GM19467 (cell line): ENCODE data around the gene COL6A2.
"Not testable (repeated sequence)": the region's sequence is repeated elsewhere in the genome, so short reads cannot be mapped to it uniquely, and the experiment has no call there.

Source experiments
- ATAC-seq: cut with Tn5 transposase; IDR thresholded peaks from one replicate; pipeline ENCODE4 v1.9.1; 2021; ENCODE audit warnings: mild to moderate bottlenecking, moderate library complexity; ENCODE audit not compliant: unreplicated experiment

Gene COL6A2

DNA sequence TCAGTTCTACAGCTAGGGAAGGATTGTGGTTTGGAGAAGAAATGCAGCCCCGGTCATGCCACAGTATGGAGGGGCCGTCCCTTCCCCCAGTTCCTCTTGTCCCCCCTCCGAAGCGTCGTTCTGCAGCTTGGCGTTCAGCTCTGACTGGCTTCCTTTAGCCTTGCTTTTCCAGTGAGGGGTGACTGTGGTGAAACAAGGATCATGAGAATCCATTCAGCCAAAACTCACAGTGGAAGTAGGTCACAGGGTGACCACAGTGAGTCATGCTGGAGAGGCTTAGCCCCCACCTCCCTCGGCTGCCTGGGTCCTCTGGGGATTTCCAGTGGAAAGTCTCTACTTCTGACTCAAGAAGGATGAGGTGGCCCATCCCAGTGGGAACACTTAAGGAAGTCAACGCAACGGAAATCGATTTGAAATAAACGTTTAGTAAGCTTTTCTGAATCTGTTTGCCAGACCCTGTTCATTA, 37.3 kb upstream of the COL6A2 start:
- no peak for ATAC-seq

DNA sequence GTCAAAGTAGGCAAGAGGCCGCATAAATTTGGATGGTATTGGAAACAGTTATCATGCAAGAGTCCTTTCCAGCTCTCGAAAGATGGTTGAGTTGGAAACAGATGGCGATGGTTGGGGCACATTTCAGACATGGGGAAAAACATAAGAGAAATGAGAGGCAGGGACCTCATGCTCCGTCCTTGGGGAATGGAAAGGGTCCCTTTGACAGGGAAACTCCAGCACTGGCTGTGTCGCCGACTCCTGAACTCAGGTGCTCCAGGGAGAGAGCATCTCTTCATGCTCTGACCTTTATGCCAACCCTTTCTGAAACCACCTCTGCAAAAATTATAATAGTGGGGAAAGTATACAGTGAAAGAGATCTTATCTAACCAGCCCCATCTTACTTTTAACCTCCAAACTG, 36.8 kb upstream of the COL6A2 start:
- no peak for ATAC-seq

DNA sequence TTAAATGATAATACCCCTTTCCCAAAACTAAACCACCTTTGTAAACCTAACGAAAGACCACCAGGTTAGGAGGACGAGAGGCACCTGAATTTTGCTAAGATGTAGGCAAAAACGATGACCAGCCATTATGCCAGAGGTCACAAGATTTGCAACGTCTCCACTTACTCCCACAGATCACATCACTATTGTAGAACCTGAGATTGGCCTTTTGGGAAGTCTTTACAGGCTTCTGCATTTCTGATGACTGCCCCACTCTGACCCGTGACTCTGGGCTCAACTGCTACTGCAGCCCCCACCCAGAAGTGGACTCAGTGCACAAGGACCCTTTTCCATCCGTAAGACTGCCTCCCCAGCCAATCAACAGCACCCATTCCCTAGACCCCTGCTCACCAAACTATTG, 36.4 kb upstream of the COL6A2 start:
- no peak for ATAC-seq

DNA sequence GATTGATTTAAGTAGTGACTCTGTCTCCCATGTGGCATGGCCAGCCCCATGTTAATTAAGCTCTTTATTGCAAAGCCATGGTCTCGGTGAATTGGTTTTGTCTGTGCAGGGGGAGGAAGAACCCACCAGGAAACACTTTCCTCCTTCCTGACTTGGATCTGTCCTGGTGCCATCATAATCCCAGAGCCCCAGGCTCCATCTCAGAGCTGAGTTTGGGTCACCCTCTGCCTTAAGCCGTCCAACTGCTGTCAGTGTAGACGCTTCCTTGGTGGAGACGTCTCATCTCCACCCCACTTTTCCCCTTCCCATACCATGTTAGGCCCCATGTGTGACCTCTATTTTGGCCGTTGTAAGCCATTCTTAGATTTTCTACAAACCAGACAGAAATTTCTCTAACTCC, 36.0 kb upstream of the COL6A2 start:
- ATAC-seq, result no peak

DNA sequence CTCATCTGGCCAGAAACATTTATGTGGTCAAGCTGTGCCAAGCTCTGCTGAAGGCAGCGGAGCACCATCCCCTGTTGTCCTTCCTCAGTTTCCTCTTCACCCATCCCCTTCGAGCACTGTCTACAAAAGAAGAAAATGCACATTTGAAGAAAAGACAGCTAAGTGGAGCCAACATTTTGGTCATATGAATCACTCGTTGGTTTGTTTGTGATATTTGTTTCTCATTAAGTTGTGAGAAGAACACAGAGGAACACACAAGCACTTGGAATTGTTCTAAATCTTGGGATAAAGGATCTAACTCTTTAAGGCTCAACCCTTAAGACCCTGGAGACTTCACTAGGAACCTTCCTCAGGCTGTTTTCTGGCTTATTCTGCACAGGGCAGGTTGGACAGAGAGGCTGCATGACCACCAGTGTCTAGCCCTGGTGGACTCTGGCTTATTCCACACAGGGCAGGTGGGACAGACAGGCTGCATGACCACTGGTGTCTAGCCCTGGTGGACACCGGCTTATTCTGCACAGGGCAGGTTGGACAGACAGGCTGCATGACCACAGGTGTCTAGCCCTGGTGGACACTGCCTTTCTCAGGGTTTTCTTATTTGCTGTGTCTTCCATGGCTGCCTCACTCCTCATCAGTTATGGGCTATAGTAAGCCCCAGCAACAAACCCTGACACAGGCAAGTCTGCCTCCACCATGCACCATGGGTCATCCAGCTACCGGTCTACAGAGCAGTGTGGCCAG, 35.3 kb upstream of the COL6A2 start:
- no peak for ATAC-seq

DNA sequence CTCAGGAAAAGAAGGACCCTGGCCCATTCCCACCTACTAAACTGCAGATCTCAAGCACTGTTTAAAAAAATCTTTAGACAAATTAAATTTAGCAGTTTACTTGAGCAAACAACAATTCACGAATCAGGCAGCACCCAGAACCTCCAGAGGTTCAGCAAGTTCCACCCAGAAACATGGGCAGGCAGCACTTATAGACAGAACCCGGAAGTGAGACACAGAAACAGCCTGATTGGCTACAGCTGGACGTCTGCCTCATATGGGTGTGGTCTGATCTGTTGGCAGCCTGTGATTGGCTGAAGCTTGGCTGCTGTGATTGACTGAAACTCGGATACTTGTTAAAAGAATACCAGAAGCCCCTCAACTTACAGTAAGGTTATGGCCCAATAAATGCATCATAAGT, 34.7 kb upstream of the COL6A2 start:
- no peak for ATAC-seq

DNA sequence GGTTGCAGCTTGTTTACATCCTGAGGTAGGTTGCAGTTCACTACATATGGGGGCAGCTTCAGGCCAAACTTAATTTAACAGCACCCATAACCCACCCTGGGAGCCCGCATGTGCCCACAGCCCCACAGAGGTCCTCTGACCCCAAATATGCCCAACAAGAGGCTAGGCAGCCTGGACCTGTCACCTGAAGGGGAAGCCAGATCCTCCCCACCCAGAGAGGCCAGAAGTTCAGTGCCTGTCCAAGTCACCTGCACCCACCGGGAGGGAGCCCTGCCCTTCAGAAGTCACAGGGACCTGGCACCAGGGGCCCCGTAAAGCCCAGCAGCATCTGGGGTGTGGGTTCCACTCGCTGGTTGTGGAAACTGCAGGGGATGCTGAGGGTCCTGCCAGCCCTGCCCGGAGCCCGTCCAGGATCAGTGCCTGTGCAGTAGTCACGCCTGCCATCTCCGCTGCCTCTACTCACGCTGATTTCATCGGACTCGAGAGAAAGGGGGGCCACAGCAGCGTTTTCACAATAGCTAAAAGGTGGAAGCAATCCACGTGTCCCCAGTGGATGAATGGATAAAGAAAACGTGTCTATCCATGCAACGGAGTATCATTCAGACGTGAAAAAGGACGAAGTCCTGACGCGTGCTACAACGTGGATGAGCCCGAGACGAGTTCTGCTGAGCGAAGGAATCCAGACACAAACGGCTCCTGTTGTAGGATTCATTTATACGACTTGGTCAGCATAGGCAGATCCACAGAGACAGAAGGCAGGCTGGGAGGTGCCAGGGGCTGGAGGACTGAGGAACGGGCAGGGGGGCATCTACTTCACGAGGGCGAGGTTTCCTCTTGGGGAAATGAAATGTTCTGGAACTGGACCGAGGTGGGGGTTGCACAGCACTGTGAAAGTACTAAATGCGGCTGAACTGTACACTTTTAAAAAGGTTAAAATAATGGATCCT, 33.9 kb upstream of the COL6A2 start:
- no peak for ATAC-seq

- no peak for ATAC-seq
These were observed 33.1 kb upstream of the COL6A2 start for GRCh38 chr21:46064870-46065214.

DNA sequence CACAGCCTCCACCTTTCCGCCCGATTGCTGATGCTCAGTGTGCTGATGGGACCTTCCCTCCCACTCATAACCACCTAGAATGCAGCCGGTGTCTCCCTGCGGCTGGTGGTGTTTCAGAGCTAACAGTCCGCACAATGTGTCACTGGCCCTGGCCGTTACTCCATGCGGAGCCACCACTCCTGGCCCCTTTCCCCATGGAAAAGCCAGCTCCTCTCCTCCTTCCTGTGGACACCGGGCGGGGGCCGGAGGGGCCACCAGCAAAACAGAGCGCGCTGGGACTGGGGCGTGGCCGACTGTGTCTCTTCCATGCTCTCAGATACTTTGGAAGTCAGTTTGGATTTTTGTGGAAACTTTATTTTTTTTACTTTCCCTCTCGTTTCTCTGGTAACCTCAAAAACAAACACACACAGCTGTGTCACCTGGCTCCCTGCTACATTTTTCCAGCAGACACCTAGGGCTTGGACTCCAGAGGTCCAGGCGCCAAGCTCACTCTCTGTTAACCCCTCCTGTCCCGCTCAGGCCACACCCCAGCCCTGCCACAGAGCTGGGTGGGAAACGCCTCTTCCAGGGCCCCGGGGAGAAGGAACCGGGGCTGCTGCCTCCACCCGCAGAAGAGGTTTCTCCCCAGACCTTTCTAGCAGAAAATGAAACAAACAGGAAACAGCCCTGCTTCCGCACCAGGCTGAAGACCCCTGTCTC, 32.5 kb upstream of the COL6A2 start:
- ATAC-seq, result no peak

DNA sequence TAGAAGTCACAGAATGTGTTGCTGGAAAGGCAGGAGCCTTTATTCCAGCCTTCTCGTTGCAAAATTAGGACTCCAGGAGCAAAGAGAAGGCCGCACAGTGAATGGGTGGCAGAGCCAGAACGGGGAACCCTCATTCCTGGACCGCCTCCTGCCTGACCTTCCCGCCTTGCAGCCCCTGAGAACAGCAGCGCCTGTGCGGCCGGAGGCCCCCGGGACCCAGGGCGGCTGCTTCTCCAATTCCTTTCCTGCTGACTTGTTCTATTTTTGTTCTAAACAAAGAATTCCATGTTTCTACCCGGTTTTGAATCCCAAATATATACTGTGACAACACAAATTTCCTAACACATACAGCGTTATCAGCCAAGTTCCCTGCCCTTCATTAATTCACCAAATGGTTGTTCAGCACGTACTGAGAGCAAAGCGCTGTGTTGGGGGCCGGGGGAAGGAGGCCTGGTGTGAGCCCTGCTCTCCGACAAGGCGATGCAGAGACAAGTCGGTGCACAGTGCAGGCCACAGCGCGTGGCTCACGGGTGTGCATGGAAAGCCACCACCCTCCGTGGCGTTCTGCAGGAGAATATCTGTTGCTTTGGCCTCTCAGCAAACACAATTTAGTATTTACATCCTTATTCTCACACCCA, 31.9 kb upstream of the COL6A2 start:
- no peak for ATAC-seq

GRCh38 chr21:46066591-46067331, 31.2 kb upstream of the COL6A2 start:
- no peak for ATAC-seq

GRCh38 chr21:46067505-46068201, 30.3 kb upstream of the COL6A2 start:
- no peak for ATAC-seq

- ATAC-seq, result no peak
These were observed 29.3 kb upstream of the COL6A2 start for GRCh38 chr21:46068516-46069079.

DNA sequence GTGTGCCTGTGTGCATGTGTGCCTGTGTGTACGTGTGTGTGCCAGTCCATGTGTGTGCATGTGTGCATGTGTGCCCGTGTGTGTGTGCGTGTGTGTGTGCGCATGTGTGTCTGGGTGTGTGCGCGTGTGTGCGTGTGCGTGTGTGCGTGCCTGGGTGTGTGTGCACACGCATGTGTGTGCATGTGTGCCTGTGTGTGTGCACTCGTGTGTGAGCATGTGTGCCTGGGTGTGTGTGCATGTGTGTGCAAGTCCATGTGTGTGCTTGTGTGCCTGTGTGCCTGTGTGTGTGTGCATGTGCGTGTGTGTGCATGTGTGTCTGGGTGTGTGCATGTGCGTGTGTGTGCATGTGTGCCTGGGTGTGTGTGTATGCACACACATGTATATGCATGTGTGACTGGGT, 28.7 kb upstream of the COL6A2 start:
- ATAC-seq, result no peak

- no peak for ATAC-seq
These were observed 28.1 kb upstream of the COL6A2 start for GRCh38 chr21:46069719-46070279.

DNA sequence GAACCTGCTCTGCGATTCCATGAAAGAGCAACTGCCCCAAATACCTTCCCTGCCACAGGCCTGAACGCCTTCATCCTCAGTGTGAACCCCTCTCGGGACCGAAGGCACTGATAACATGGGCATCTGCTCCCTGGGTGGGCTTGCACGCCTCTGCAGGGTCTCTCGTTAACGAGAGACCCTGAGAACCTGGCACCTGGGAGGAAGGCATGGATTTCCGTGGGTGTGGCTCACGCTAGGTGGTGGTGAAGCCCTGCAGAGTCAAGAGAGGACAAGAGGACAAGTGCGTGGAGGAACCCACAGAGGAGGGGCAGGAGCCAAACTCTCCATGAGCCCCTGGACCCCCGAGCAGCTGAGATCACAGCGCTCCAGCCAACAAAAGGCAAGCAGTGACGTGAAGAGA, 26.8 kb upstream of the COL6A2 start:
- ATAC-seq, result no peak

DNA sequence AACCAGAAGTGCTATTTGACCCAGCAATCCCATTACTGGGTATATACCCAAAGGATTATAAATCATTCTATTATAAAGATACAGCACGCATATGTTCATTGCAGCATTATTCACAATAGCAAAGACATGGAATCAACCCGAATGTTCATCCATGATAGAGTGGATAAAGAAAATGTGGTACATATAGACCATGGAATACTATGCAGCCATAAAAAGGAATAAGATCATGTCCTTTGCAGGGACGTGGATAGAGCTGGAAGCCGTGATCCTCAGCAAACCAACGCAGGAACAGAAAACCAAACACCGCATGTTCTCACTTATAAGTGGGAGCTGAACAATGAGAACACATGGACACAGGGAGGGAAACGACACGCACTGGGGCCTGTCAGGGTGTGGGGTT, 21.2 kb upstream of the COL6A2 start:
- not testable (repeated sequence) for ATAC-seq

GRCh38 chr21:46077674-46078101, 20.2 kb upstream of the COL6A2 start:
- no peak for ATAC-seq
